ENCODE measurements around the gene PDGFD. TPM values are rescaled to one million over a fixed set of nuclear protein-coding genes. Genes with fewer than 3 reads are reported as not detected.

PDGFD gene
- total RNA-seq, 1 donor from 2014 or later: 17.2 TPM

GRCh38 chr11:104104201-104104600 is 59.7 kb downstream of the PDGFD start:
- no peak overlapping the region for H3K27ac Mint-ChIP-seq (ENCODE audit: unreplicated experiment)
- H3K4me1 Mint-ChIP-seq (ENCODE audit: unreplicated experiment): no peaks in the 10 kb centered on the region
- H3K9me3 Mint-ChIP-seq (ENCODE audit: unreplicated experiment): no peaks in the 10 kb centered on the region
- H3K36me3 Mint-ChIP-seq (ENCODE audit: low read depth, unreplicated experiment): no peaks in the 10 kb centered on the region
- H3K4me3 Mint-ChIP-seq (ENCODE audit: unreplicated experiment): no peak overlapping the region
- DNase-seq (ENCODE audit: low spot score): no peak
- no peak for TF ChIP-seq CTCF (IDR thresholded peaks at IDR 0.05; ENCODE audit: unreplicated experiment)
- H3K27me3 Mint-ChIP-seq (ENCODE audit: unreplicated experiment): no peaks in the 10 kb centered on the region

- Mint-ChIP-seq H3K36me3 (ENCODE audit: low read depth, unreplicated experiment) (no peaks in the 10 kb centered on the region), H3K27me3 (ENCODE audit: unreplicated experiment) (peaks cover 1% of the 10 kb centered on the region)
Observed at GRCh38 chr11:104098555-104098954, 65.4 kb downstream of the PDGFD start.

GRCh38 chr11:104098132-104098531 is 65.8 kb downstream of the PDGFD start:
- Mint-ChIP-seq H3K36me3 (ENCODE audit: low read depth, unreplicated experiment) (no peaks in the 10 kb centered on the region), H3K4me3 (ENCODE audit: unreplicated experiment) (no peak overlapping the region), H3K9me3 (ENCODE audit: unreplicated experiment) (no peaks in the 10 kb centered on the region), H3K4me1 (ENCODE audit: unreplicated experiment) (no peaks in the 10 kb centered on the region), H3K27ac (ENCODE audit: unreplicated experiment) (no peak overlapping the region), H3K27me3 (ENCODE audit: unreplicated experiment) (peaks cover 1% of the 10 kb centered on the region)
- no peak for DNase-seq (ENCODE audit: low spot score)
- no peak for TF ChIP-seq CTCF (IDR thresholded peaks at IDR 0.05; ENCODE audit: unreplicated experiment)

More at GRCh38 chr11:104098555-104098954, 65.4 kb downstream of the PDGFD start:
- Mint-ChIP-seq H3K9me3 (ENCODE audit: unreplicated experiment) (no peaks in the 10 kb centered on the region), H3K27ac (ENCODE audit: unreplicated experiment) (no peak overlapping the region), H3K4me1 (ENCODE audit: unreplicated experiment) (no peaks in the 10 kb centered on the region), H3K4me3 (ENCODE audit: unreplicated experiment) (no peak overlapping the region)
- no peak for TF ChIP-seq CTCF (IDR thresholded peaks at IDR 0.05; ENCODE audit: unreplicated experiment)
- no peak for DNase-seq (ENCODE audit: low spot score)

GRCh38 chr11:104096900-104097299 is 67.0 kb downstream of the PDGFD start:
- no peak for DNase-seq (ENCODE audit: low spot score)
- Mint-ChIP-seq H3K27ac (ENCODE audit: unreplicated experiment) (no peak overlapping the region), H3K4me1 (ENCODE audit: unreplicated experiment) (no peaks in the 10 kb centered on the region), H3K9me3 (ENCODE audit: unreplicated experiment) (no peaks in the 10 kb centered on the region), H3K4me3 (ENCODE audit: unreplicated experiment) (no peak overlapping the region), H3K27me3 (ENCODE audit: unreplicated experiment) (peaks cover 1% of the 10 kb centered on the region), H3K36me3 (ENCODE audit: low read depth, unreplicated experiment) (no peaks in the 10 kb centered on the region)
- no peak for TF ChIP-seq CTCF (IDR thresholded peaks at IDR 0.05; ENCODE audit: unreplicated experiment)

- no peak for DNase-seq (ENCODE audit: low spot score)
- Mint-ChIP-seq H3K4me1 (ENCODE audit: unreplicated experiment) (no peaks in the 10 kb centered on the region), H3K4me3 (ENCODE audit: unreplicated experiment) (no peak overlapping the region), H3K36me3 (ENCODE audit: low read depth, unreplicated experiment) (no peaks in the 10 kb centered on the region), H3K27me3 (ENCODE audit: unreplicated experiment) (peaks cover 1% of the 10 kb centered on the region), H3K9me3 (ENCODE audit: unreplicated experiment) (no peaks in the 10 kb centered on the region), H3K27ac (ENCODE audit: unreplicated experiment) (no peak overlapping the region)
- TF ChIP-seq CTCF (IDR thresholded peaks at IDR 0.05; ENCODE audit: unreplicated experiment): no peak
Observed at GRCh38 chr11:104095791-104096190, 68.2 kb downstream of the PDGFD start.
